Psoas muscle (tissue), 8 donors: ENCODE data around the gene MAN1A1. TPM values are rescaled to one million over a fixed set of nuclear protein-coding genes. Genes with fewer than 3 reads are reported as not detected.

Experiments
- ATAC-seq, 4 donors: fragments of 200-7000 bp; cut with Tn5 transposase; one replicate each; pipeline ENCODE4 v1.9.1; 2020; ENCODE audit warnings: moderate library complexity in 3 of 4, mild to moderate bottlenecking in 2 of 4
- DNase-seq, 2 donors: peaks; one replicate each; pipeline ENCODE4 v3.0.0-alpha.2; 2020
- H3K27ac ChIP-seq: fragments of 200-600 bp; one replicate; pipeline ENCODE4 v1.8.0; 2022
- H3K27me3 ChIP-seq, 3 donors: fragments of 200-600 bp in 1 of 3; one replicate each; pipeline versions ENCODE4 v1.6.1 to v1.8.0; 2013 to 2022; ENCODE audit warnings: low read length in 2 of 3, mild to moderate bottlenecking in 2 of 3, moderate library complexity in 1 of 3; ENCODE audit not compliant: insufficient read depth in 3 of 3
- H3K36me3 ChIP-seq, 2 donors: fragments of 200-600 bp in 1 of 2; one replicate each; pipeline versions ENCODE4 v1.6.1 to v1.8.0; 2013 to 2022; ENCODE audit warnings: low read depth in 1 of 2, mild to moderate bottlenecking in 1 of 2, moderate library complexity in 1 of 2; ENCODE audit not compliant: insufficient read depth in 1 of 2
- H3K4me1 ChIP-seq: fragments of 200-600 bp; one replicate; pipeline ENCODE4 v1.8.0; 2022
- H3K4me3 ChIP-seq: fragments of 200-600 bp; one replicate; pipeline ENCODE4 v1.8.0; 2022; ENCODE audit warnings: mild to moderate bottlenecking
- H3K9me3 ChIP-seq: fragments of 200-600 bp; one replicate; pipeline ENCODE4 v1.8.0; 2022
- CTCF ChIP-seq: fragments of 200-600 bp; IDR thresholded peaks from one replicate; pipeline ENCODE4 v1.8.0; 2022; ENCODE audit warnings: antibody characterized with exemption
- WGBS, 3 donors: extraction: QIAGEN DNeasy Blood & Tissue Kit; methylation state at CpG; one replicate each; pipeline versions ENCODE4 v1.1.6 to v1.1.7; 2013; 5-methylcytosine and 5-hydroxymethylcytosine counted together
- intact Hi-C, 2 donors: fragments of 100-400 bp; cut with DNase I; formaldehyde crosslinking; loops; one replicate each; pipeline versions ENCODE4 v1.11.0 to v1.14.2; 2022
- polyA plus RNA-seq, 3 donors: library from polyadenylated mRNA; stranded (reverse); fragments of 200-250 nt; gene quantifications; one replicate each; pipeline ENCODE4 v1.2.3, GENCODE V29; 2013
- total RNA-seq, 4 donors: library from RNA; stranded (reverse); fragmentation: NEBNext Ultra II Directional in 2 of 4; extraction: Animal tissue kit (Norgen Biotek cat#: 25700) in 2 of 4; gene quantifications; one replicate each; pipeline versions ENCODE4 v1.2.1 to v1.2.4, GENCODE V29; 2021 to 2023
- donor health status: healthy with polysubstance abuse.
- donor health status: DM: no; HTN: no; CAD: no; lungs with moderate emphysema.
- donor health status: Bipolar disorder and iron deficiency.
- donor health status: healthy.
- donor health status: DM: yes; HTN: yes; CAD: no.
- donor health status: DM: no; HTN: no; CAD: no.
- donor health status: DM: no; HTN: no; CAD: no.
- donor health status: DM: yes; HTN: yes; CAD: no.

MAN1A1 gene
- total and polyA plus RNA-seq, 7 donors, result 3.7 to 14.6 (median 6.2) TPM

GRCh38 chr6:119147101-119148053, 202.2 kb downstream of the MAN1A1 start:
- Histone ChIP-seq H3K4me1 (peaks cover 13% of the 10 kb centered on the region), H3K27me3 (peaks cover 0 to 3% (median 0%) of the 10 kb centered on the region in 3 donors), H3K27ac (peak overlapping the region; percentile 64), H3K9me3 (no peaks in the 10 kb centered on the region), H3K4me3 (no peak overlapping the region), H3K36me3 (no peaks in the 10 kb centered on the region)
- peak; percentile 60 to 64 for DNase-seq
- no peak for TF ChIP-seq CTCF
- 48 to 60% (median 49%) methylated on average over 6 of the region's 6 CpGs for WGBS, 3 donors
- intact Hi-C loops, result no loop called here
- peak; percentile 93 to 97 (median 96) for ATAC-seq

GRCh38 chr6:119145111-119145510, 204.4 kb downstream of the MAN1A1 start:
- H3K36me3 ChIP-seq, result no peaks in the 10 kb centered on the region
- peaks cover 0 to 3% (median 0%) of the 10 kb centered on the region in 3 donors for H3K27me3 ChIP-seq
- no peak overlapping the region for H3K4me3 ChIP-seq
- TF ChIP-seq CTCF, result no peak
- no peaks in the 10 kb centered on the region for H3K9me3 ChIP-seq
- ATAC-seq, result no peak
- DNase-seq, result no peak
- H3K4me1 ChIP-seq, result peaks cover 13% of the 10 kb centered on the region
- 55 to 88% (median 67%) methylated on average over 2 of the region's 2 CpGs for WGBS, 3 donors
- intact Hi-C loops, result no loop called here
- no peak overlapping the region for H3K27ac ChIP-seq

GRCh38 chr6:119142637-119143036, 206.9 kb downstream of the MAN1A1 start:
- H3K36me3 ChIP-seq, result no peaks in the 10 kb centered on the region
- H3K4me1 ChIP-seq, result peaks cover 4% of the 10 kb centered on the region
- WGBS, 3 donors, result 86 to 89% (median 87%) methylated on average over 5 of the region's 5 CpGs
- ATAC-seq (no peak), DNase-seq (no peak)
- peaks cover 0 to 3% (median 0%) of the 10 kb centered on the region in 3 donors for H3K27me3 ChIP-seq
- no peak for TF ChIP-seq CTCF
- H3K27ac ChIP-seq, result no peak overlapping the region
- intact Hi-C loops, result no loop called here
- H3K9me3 ChIP-seq, result no peaks in the 10 kb centered on the region
- H3K4me3 ChIP-seq, result no peak overlapping the region

GRCh38 chr6:119142041-119142440, 207.5 kb downstream of the MAN1A1 start:
- no peaks in the 10 kb centered on the region for H3K4me1 ChIP-seq
- H3K4me3 ChIP-seq, result no peak overlapping the region
- peaks cover 0 to 3% (median 0%) of the 10 kb centered on the region in 3 donors for H3K27me3 ChIP-seq
- no peak for DNase-seq
- H3K36me3 ChIP-seq, result no peaks in the 10 kb centered on the region
- no peak for ATAC-seq
- intact Hi-C loops, result no loop called here
- no peaks in the 10 kb centered on the region for H3K9me3 ChIP-seq
- no peak overlapping the region for H3K27ac ChIP-seq
- 78 to 83% (median 82%) methylated on average over 9 of the region's 9 CpGs for WGBS, 3 donors
- no peak for TF ChIP-seq CTCF
